ENCODE measurements around the gene CPLX1. TPM values are rescaled to one million over a fixed set of nuclear protein-coding genes. Genes with fewer than 3 reads are reported as not detected.

Gene CPLX1
- total and polyA plus RNA-seq, 7 donors: 0.44 to 2.3 (median 1.4) TPM

DNA sequence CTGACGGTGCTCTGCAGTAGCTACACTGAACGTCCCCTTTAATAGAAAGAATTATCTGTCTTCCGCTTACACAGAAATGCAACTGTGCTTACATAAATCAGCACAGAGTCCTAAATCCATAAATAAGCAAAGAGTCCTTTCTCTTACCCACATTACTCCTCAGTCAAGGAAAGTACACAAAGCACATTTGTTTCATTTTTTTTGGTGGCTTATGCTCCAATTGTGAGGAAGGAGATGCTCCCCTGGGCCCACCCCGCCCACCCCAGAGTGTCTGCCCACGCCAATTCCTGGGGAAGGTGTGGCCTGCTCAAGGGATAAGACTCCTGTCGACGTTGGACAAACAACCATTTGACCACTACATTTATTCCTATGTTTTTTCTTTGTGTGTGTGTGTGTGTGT, 53.8 kb downstream of the CPLX1 start:
- Histone ChIP-seq H3K36me3 (ENCODE audit: insufficient read depth in 1 of 2, low read depth in 1 of 2) (peaks cover 3 to 65% of the 10 kb centered on the region in 2 donors), H3K9me3 (no peaks in the 10 kb centered on the region), H3K4me1 (peaks cover 13% of the 10 kb centered on the region), H3K27ac (no peak overlapping the region), H3K4me3 (no peak overlapping the region), H3K27me3 (ENCODE audit: insufficient read depth in 3 of 3, low read length in 2 of 3) (no peaks in the 10 kb centered on the region)
- ATAC-seq (peak in 2 of 4 donors; percentile 35 to 36), DNase-seq (peak; percentile 10 to 50)
- WGBS, 3 donors: 46 to 56% (median 47%) methylated on average over 7 of the region's 7 CpGs
- intact Hi-C loops (cut with DNase I): no loop called here
- no peak for TF ChIP-seq CTCF (IDR thresholded peaks at IDR 0.05)

- Histone ChIP-seq H3K4me1 (peaks cover 13% of the 10 kb centered on the region), H3K36me3 (ENCODE audit: insufficient read depth in 1 of 2, low read depth in 1 of 2) (peaks cover 3 to 65% of the 10 kb centered on the region in 2 donors), H3K4me3 (no peak overlapping the region), H3K27ac (no peak overlapping the region), H3K9me3 (no peaks in the 10 kb centered on the region), H3K27me3 (ENCODE audit: insufficient read depth in 3 of 3, low read length in 2 of 3) (no peaks in the 10 kb centered on the region)
- intact Hi-C loops (cut with DNase I): no loop called here
- peak in 1 of 2 donors; percentile 36 for DNase-seq
- no peak for TF ChIP-seq CTCF (IDR thresholded peaks at IDR 0.05)
- WGBS, 3 donors: 52 to 64% (median 62%) methylated on average over 6 of the region's 6 CpGs
- ATAC-seq: peak in 1 of 4 donors; percentile 13
Observed at GRCh38 chr4:771464-771863, 54.5 kb downstream of the CPLX1 start.

DNA sequence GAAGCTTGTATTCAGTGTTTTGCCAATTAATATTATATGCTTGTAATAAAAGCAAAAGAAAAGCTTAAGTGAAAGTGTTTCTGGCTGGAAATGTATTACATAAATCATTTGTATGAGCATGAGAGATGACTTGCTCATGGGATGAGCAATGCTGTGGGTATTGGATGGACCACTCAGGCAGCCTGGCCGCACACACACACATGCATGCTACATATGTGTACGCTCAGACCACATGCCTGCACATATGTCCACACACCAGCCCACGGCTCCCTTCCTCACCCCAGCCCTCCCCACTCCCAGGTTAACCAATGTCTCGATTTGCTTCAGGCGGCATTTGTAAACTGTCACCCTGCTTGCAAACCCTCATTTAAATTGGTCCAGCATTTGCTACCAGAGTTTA, 55.9 kb downstream of the CPLX1 start:
- ATAC-seq (no peak), DNase-seq (peak in 1 of 2 donors; percentile 34)
- no peak overlapping the region for H3K27ac ChIP-seq
- no peaks in the 10 kb centered on the region for H3K27me3 ChIP-seq (ENCODE audit: insufficient read depth in 3 of 3, low read length in 2 of 3)
- no peak overlapping the region for H3K4me3 ChIP-seq
- no peak for TF ChIP-seq CTCF (IDR thresholded peaks at IDR 0.05)
- H3K4me1 ChIP-seq: peaks cover 13% of the 10 kb centered on the region
- H3K9me3 ChIP-seq: no peaks in the 10 kb centered on the region
- H3K36me3 ChIP-seq (ENCODE audit: insufficient read depth in 1 of 2, low read depth in 1 of 2): peaks cover 0 to 64% of the 10 kb centered on the region in 2 donors
- intact Hi-C loops (cut with DNase I): no loop called here
- 93 to 98% (median 95%) methylated on average over 5 of the region's 5 CpGs for WGBS, 3 donors

- no peak for TF ChIP-seq CTCF (IDR thresholded peaks at IDR 0.05)
- H3K4me3 ChIP-seq: no peak overlapping the region
- no peak overlapping the region for H3K27ac ChIP-seq
- no peaks in the 10 kb centered on the region for H3K9me3 ChIP-seq
- intact Hi-C loops (cut with DNase I): no loop called here
- peaks cover 2 to 62% of the 10 kb centered on the region in 2 donors for H3K36me3 ChIP-seq (ENCODE audit: insufficient read depth in 1 of 2, low read depth in 1 of 2)
- DNase-seq (peak in 1 of 2 donors; percentile 16), ATAC-seq (no peak)
- peaks cover 13% of the 10 kb centered on the region for H3K4me1 ChIP-seq
- no peaks in the 10 kb centered on the region for H3K27me3 ChIP-seq (ENCODE audit: insufficient read depth in 3 of 3, low read length in 2 of 3)
- WGBS, 3 donors: 88 to 93% (median 91%) methylated on average over 19 of the region's 19 CpGs
Observed at GRCh38 chr4:769511-769910, 56.4 kb downstream of the CPLX1 start.

DNA sequence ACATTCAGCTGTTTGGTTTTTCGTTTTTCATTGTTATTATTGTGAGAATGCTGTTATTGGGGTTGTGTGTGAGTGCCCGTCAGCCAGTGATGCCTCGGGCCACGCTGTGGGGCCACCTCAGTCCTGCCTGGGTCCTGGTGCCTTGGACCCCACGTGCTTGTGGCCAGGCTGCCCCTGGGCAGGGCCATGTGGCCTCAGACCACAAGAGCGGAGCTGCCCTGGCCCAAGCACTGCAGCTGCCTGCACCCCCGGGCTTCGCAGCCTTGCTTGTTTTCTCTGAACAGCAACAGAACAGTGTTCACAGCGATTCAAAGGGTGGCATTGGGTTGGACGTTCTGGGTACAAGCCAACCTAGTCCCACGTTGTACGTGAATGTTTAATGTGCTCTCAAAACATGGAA, 56.9 kb downstream of the CPLX1 start:
- Histone ChIP-seq H3K4me3 (no peak overlapping the region), H3K27ac (no peak overlapping the region), H3K27me3 (ENCODE audit: insufficient read depth in 3 of 3, low read length in 2 of 3) (no peaks in the 10 kb centered on the region), H3K9me3 (no peaks in the 10 kb centered on the region), H3K36me3 (ENCODE audit: insufficient read depth in 1 of 2, low read depth in 1 of 2) (peaks cover 2 to 62% of the 10 kb centered on the region in 2 donors), H3K4me1 (peaks cover 13% of the 10 kb centered on the region)
- DNase-seq (peak; percentile 18 to 38), ATAC-seq (no peak)
- 82 to 85% (median 84%) methylated on average over 12 of the region's 12 CpGs for WGBS, 3 donors
- intact Hi-C loops (cut with DNase I): no loop called here
- no peak for TF ChIP-seq CTCF (IDR thresholded peaks at IDR 0.05)

All from psoas muscle (tissue), 8 donors.